Measurements from ENCODE around the gene CCL3.

DNA sequence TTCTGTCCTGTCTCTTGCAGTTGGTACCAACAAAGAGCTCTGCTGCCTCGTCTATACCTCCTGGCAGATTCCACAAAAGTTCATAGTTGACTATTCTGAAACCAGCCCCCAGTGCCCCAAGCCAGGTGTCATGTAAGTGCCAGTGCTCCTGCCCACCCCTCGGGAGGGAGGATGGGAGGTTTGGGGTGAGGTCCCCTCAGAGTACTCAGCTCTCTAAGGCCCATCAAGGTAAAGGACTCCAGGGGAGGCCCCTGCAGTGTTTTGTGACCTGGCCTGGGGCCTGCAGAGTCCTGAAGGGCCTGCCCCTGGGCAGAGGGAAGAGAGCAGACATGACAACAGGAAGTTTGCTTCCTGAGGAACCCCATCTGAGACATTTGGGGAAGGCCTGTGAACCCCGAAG lies 19.5 kb downstream of the CCL3 start:
- TF ChIP-seq, protein P1, sequence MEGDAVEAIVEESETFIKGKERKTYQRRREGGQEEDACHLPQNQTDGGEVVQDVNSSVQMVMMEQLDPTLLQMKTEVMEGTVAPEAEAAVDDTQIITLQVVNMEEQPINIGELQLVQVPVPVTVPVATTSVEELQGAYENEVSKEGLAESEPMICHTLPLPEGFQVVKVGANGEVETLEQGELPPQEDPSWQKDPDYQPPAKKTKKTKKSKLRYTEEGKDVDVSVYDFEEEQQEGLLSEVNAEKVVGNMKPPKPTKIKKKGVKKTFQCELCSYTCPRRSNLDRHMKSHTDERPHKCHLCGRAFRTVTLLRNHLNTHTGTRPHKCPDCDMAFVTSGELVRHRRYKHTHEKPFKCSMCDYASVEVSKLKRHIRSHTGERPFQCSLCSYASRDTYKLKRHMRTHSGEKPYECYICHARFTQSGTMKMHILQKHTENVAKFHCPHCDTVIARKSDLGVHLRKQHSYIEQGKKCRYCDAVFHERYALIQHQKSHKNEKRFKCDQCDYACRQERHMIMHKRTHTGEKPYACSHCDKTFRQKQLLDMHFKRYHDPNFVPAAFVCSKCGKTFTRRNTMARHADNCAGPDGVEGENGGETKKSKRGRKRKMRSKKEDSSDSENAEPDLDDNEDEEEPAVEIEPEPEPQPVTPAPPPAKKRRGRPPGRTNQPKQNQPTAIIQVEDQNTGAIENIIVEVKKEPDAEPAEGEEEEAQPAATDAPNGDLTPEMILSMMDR (conservative IDR thresholded peaks at IDR 0.05; ENCODE audit: low read depth, low read length) = no peak
- TF ChIP-seq POLR2A (IDR thresholded peaks at IDR 0.05; ENCODE audit: low read depth, low read length) (no peak), RAD21 (IDR thresholded peaks at IDR 0.05; ENCODE audit: low read length) (no peak), NFE2L2 (IDR thresholded peaks at IDR 0.05; ENCODE audit: low read depth, low read length) (no peak), SMC3 (IDR thresholded peaks at IDR 0.05; ENCODE audit: low read depth, low read length) (no peak), CEBPB (IDR thresholded peaks at IDR 0.05; ENCODE audit: low read depth, low read length) (no peak), RFX5 (IDR thresholded peaks at IDR 0.05; ENCODE audit: low read depth, low read length) (no peak), FOS (IDR thresholded peaks at IDR 0.05; ENCODE audit: low read depth, low read length) (no peak), MAFK (IDR thresholded peaks at IDR 0.05; ENCODE audit: low read depth, low read length) (no peak), MAZ (IDR thresholded peaks at IDR 0.05; ENCODE audit: borderline replicate concordance, low read depth, low read length) (no peak), CHD1 (IDR thresholded peaks at IDR 0.05; ENCODE audit: low read depth, low read length) (no peak), MXI1 (IDR thresholded peaks at IDR 0.05; ENCODE audit: borderline replicate concordance, low read depth, low read length) (no peak)
- TF ChIP-seq, protein P2, sequence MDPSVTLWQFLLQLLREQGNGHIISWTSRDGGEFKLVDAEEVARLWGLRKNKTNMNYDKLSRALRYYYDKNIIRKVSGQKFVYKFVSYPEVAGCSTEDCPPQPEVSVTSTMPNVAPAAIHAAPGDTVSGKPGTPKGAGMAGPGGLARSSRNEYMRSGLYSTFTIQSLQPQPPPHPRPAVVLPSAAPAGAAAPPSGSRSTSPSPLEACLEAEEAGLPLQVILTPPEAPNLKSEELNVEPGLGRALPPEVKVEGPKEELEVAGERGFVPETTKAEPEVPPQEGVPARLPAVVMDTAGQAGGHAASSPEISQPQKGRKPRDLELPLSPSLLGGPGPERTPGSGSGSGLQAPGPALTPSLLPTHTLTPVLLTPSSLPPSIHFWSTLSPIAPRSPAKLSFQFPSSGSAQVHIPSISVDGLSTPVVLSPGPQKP (IDR thresholded peaks at IDR 0.05; ENCODE audit: borderline replicate concordance, low read depth, low read length) = no peak
- TF ChIP-seq, protein P3, sequence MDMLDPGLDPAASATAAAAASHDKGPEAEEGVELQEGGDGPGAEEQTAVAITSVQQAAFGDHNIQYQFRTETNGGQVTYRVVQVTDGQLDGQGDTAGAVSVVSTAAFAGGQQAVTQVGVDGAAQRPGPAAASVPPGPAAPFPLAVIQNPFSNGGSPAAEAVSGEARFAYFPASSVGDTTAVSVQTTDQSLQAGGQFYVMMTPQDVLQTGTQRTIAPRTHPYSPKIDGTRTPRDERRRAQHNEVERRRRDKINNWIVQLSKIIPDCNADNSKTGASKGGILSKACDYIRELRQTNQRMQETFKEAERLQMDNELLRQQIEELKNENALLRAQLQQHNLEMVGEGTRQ (IDR thresholded peaks at IDR 0.05; ENCODE audit: low read depth, low read length) = no peak
